ENCODE measurements around the gene PEX16. TPM values are rescaled to one million over a fixed set of nuclear protein-coding genes. Genes with fewer than 3 reads are reported as not detected.

Gene PEX16
- total RNA-seq, 2 experiments from 2014 or later = 34.8 to 43.5 TPM

- Mint-ChIP-seq H3K27ac (no peak overlapping the region), H3K36me3 (peaks cover 6% of the 10 kb centered on the region), H3K9me3 (no peaks in the 10 kb centered on the region), H3K4me3 (no peak overlapping the region), H3K4me1 (peaks cover 7% of the 10 kb centered on the region), H3K27me3 (peaks cover 3% of the 10 kb centered on the region)
- DNase-seq = no peak
Measured at GRCh38 chr11:45886816-45887520, 30.7 kb downstream of the PEX16 start.

DNA sequence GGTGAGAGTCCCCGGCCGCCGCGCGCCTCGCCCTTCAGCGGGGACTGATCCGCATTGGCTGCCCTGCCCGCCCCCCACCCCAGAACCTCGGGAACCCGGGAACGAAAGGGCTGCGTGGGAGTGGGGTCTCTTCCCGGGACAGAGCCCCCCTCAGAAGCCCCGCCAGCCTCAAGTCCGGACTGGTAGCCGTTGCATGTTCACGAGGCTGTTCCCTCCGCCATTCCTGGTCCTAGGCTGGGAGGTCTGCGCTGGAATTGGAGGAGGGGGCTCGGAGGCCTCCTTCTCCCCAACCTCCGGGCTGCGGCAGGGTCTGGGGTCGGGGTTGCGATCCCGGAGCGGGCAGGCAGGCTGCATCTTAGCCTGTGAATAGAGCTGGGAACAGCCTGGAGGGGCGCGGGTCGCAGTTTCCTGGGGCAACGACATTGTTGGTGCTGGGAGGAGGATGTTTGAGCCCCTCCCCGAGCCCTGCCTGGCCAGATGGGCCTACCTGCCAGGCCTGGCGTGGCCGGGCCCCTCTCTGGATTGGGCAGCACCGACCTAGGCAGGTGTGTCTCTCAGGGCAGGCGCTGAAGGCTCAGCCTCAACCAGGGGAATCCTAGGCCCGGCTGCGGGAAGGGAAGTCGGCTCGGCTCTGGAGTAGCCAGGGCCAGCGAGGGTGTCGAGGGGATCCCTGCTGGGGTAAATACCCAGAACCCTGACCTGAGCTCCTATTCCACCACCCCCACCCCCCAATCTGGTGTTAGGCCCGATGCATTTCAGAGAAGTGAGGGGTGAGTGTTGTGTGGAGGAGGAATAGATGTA is 31.6 kb downstream of the PEX16 start:
- Mint-ChIP-seq H3K27me3 (peaks cover 3% of the 10 kb centered on the region), H3K4me1 (peaks cover 7% of the 10 kb centered on the region), H3K9me3 (no peaks in the 10 kb centered on the region), H3K36me3 (peaks cover 6% of the 10 kb centered on the region), H3K27ac (no peak overlapping the region), H3K4me3 (no peak overlapping the region)
- no peak for DNase-seq

DNA sequence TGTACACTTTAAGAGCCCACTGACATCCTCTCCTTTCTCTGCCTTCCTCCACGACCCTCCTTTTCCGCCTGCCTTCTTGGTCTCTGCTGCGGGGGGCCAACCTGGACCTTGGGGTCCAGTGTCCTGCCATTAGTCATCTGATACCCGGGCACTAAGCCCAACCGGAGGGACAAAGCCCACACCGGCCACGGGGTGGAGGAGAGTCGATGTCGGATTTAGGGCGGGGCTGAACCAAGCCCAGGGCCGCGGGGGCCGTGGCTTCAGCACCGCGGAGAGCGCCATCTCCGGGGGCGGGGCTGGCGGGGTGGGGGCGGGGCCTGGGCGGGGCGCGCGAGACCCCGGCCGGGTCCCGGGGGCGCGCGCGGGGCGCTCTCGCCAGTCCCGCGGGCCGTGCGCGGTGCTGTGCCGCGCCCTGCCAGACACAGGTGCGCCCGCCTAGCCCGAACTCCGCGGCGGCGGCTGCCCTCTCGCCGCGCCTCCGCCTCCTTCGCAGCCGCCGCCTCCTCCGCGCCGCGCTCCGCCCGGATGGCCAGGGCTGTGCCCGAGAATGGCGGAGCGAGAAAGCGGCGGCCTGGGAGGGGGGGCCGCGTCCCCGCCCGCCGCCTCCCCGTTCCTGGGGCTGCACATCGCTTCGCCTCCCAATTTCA is 32.3 kb downstream of the PEX16 start, which contains the start of gene MAPK8IP1:
Gene MAPK8IP1 (plus strand): TSS at position 378 of the 647 bp plus-strand sequence. CDS start 170 bp downstream, at position 548.
- peak within 1 kb of the TSS; percentile 74 for H3K4me3 Mint-ChIP-seq
- H3K36me3 Mint-ChIP-seq = peaks cover 6% of the 10 kb centered on the region
- peaks cover 2% of the 10 kb centered on the region for H3K27me3 Mint-ChIP-seq
- no peaks in the 10 kb centered on the region for H3K9me3 Mint-ChIP-seq
- DNase-seq = peak; percentile 61
- no peak within 1 kb of the TSS for H3K27ac Mint-ChIP-seq
- H3K4me1 Mint-ChIP-seq = peaks cover 7% of the 10 kb centered on the region

DNA sequence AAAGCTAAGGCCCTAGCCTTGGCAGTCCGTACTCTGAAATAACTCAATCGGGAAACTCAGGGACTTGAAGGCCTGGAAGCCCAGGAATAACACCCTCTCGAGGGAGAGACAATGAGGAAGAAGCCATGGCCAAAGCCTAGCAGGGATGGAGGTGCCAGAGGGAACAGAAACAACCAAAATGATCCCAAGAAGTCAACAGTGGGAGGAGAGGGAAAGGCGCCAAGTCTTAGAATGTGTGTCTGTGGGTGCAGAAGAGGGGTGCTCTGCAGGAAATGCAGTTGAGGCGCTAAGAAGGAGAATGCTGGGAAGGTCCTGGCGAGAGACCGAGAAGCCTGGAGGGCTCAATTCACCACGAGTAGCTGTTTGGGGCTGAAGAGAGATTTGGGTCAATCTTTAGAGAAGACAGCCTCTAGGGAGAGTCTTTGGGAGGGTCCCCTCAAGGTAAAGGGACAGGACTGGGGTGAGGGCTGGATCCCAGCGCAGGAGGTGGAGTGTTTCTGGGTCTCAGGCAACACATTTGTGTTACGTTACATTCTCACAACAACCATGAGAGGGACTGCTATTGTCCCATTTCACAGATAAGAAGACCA is 33.0 kb downstream of the PEX16 start:
- H3K4me1 Mint-ChIP-seq = peaks cover 7% of the 10 kb centered on the region
- no peak overlapping the region for H3K27ac Mint-ChIP-seq
- H3K9me3 Mint-ChIP-seq = no peaks in the 10 kb centered on the region

GRCh38 chr11:45881708-45882368 is 35.8 kb downstream of the PEX16 start:
- H3K4me3 Mint-ChIP-seq = no peak overlapping the region
- peaks cover 9% of the 10 kb centered on the region for H3K36me3 Mint-ChIP-seq
- no peak overlapping the region for H3K27ac Mint-ChIP-seq
- no peaks in the 10 kb centered on the region for H3K27me3 Mint-ChIP-seq
- H3K9me3 Mint-ChIP-seq = no peaks in the 10 kb centered on the region
- no peak for DNase-seq
- peaks cover 7% of the 10 kb centered on the region for H3K4me1 Mint-ChIP-seq

More for the DNA sequence above, 33.0 kb downstream of the PEX16 start:
- Mint-ChIP-seq H3K4me3 (peak overlapping the region; percentile 74), H3K36me3 (peaks cover 6% of the 10 kb centered on the region), H3K27me3 (no peaks in the 10 kb centered on the region)
- DNase-seq = no peak

DNA sequence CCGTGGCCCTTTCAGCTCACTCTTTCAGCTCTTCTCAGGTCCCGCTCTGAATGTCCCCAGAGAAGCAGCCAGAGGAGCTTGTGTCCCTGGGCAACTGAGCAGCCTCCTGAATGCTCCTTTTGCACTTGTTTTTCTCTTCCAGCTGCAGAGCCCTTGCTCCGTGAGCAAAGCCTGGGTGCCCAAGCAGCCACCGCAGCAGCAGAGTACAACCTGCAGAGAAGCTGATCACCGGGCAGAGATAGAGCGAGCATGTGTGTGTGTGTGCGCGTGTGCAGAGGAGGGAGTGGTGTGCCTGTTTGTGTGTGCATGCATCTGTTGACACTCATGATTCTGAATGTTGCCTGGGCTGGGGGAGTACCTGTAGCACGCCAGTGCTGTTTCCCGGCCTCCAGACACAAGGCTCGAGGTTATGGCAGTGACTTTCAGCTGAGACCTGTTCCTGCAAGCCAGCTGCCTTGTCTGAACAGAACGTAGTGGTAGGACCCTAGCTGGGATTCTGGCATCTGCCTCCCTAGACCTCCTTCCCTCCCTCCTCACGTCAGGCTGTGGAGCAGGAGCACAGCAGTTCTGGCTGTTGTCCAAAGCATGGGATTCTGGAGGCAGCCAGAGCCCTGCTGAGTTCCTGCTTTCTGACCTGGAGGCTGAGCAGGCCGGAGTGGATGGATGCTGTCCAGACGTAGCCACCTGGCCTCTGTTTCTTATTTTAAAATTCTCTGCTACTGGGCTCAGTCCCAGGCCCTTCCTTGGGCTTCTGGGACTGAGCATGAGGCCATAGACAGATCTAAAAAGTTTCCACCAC is 36.7 kb downstream of the PEX16 start:
- no peak for DNase-seq
- Mint-ChIP-seq H3K27ac (no peak overlapping the region), H3K4me3 (no peak overlapping the region), H3K9me3 (no peaks in the 10 kb centered on the region), H3K4me1 (peaks cover 7% of the 10 kb centered on the region), H3K27me3 (no peaks in the 10 kb centered on the region), H3K36me3 (peaks cover 9% of the 10 kb centered on the region)

GRCh38 chr11:45879803-45880686 is 37.6 kb downstream of the PEX16 start:
- DNase-seq = no peak
- no peak overlapping the region for H3K27ac Mint-ChIP-seq
- H3K4me3 Mint-ChIP-seq = no peak overlapping the region
- no peaks in the 10 kb centered on the region for H3K9me3 Mint-ChIP-seq
- peaks cover 9% of the 10 kb centered on the region for H3K36me3 Mint-ChIP-seq
- H3K27me3 Mint-ChIP-seq = no peaks in the 10 kb centered on the region
- peaks cover 5% of the 10 kb centered on the region for H3K4me1 Mint-ChIP-seq

DNA sequence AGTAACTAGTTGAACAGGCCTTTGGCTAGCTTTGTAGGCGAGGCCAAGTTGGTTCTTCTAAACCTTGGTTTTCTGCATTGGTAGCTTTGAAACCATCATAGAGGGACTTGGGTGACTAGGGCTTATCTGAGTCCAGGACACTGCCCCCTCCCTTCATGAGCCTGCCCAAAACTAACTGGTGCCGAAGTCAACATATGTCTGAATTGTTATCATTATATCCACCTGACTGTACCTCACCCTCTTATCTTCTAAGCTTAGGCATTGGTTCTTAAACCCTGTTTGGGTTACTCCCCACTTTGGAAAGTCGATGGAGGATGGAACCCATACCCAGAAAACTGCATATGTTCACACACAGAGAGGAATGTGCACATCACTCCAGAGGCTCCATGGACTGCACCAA is 39.8 kb downstream of the PEX16 start:
- Mint-ChIP-seq H3K4me3 (no peak overlapping the region), H3K27ac (no peak overlapping the region), H3K4me1 (no peaks in the 10 kb centered on the region), H3K36me3 (peaks cover 13% of the 10 kb centered on the region), H3K27me3 (no peaks in the 10 kb centered on the region), H3K9me3 (no peaks in the 10 kb centered on the region)
- no peak for DNase-seq

DNA sequence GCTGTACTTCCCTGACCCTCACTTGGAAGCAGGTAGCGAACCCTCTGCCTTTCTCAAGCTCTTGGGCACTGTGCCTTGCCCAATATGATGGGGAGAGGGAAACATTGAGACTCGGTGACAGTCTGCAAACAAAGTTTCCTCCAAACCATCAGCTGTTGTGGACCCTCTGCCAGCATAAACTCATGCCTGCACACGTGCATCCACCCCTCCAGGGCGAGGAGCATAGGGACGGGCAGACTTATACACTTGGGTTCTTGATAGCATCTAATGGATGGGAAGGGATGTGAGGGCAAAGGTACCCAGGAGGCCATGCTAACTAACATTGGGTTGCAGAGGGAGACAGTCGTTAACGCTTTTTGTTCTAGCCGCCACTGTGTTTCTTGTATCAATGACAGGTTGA is 40.5 kb downstream of the PEX16 start:
- H3K27me3 Mint-ChIP-seq = no peaks in the 10 kb centered on the region
- H3K36me3 Mint-ChIP-seq = peaks cover 10% of the 10 kb centered on the region
- no peak for DNase-seq
- no peak overlapping the region for H3K4me3 Mint-ChIP-seq
- H3K27ac Mint-ChIP-seq = no peak overlapping the region
- H3K4me1 Mint-ChIP-seq = no peaks in the 10 kb centered on the region
- H3K9me3 Mint-ChIP-seq = no peaks in the 10 kb centered on the region

- no peak for DNase-seq
- H3K9me3 Mint-ChIP-seq = no peaks in the 10 kb centered on the region
- no peaks in the 10 kb centered on the region for H3K27me3 Mint-ChIP-seq
- peaks cover 8% of the 10 kb centered on the region for H3K36me3 Mint-ChIP-seq
- H3K27ac Mint-ChIP-seq = no peak overlapping the region
- H3K4me3 Mint-ChIP-seq = no peak overlapping the region
- H3K4me1 Mint-ChIP-seq = no peaks in the 10 kb centered on the region
Measured at GRCh38 chr11:45876401-45876800, 41.3 kb downstream of the PEX16 start.

DNA sequence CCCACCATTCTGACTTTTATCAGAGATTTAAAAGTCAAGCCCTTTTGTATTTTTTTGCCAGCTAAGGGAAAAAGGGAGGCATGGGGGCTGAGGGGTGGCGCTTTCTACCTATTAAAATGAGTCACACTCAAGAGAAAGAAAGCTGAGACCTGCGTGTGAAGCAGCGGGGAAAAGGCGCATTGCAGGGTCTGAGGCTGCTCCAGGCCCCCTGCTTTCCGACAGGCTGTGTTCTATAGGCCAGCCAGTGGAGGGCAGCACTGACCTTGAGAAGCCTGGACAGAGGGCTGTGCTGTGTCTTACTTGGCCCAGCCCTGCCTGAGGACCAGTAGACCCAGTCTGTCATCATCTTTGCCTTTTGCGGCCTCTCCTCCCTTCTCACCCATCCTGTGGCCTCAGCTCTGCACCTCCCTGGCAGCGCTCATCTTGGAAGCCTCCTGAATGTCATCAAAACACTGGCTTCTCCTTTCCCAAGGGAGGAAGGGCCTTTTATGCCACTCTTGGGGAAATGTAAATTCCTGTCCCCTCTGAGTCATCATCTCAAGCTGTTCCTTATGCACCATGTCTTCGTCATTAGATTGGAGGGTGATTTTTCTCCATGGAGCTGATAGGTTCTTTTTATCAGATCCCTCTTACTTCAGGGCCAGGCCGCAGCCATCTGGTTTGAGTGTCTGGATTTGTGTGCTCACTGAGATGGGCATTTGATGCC is 44.9 kb downstream of the PEX16 start:
- Mint-ChIP-seq H3K9me3 (no peaks in the 10 kb centered on the region), H3K4me1 (no peaks in the 10 kb centered on the region), H3K36me3 (peaks cover 19% of the 10 kb centered on the region), H3K27ac (no peak overlapping the region), H3K4me3 (no peak overlapping the region), H3K27me3 (no peaks in the 10 kb centered on the region)
- DNase-seq = peak; percentile 45

DNA sequence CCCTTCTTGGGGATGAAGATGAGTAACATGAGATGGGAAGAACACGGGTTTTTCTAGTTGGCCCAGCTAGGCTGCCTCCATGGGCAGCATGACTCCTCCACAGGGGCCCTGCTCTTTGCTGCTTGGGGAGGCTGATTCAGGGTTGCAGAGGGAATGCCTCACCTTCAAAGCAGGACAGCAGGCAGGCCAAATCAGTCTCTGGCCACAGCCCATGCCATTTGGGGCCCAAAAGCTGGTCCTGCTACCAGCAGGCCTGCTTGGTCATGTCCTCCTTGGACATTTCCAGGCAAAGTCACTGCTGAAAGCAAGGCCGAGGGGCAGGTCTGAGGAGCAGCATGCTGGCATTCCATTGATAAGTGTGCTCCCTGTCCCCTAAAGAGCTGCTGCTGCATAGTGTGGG is 46.0 kb downstream of the PEX16 start:
- H3K27me3 Mint-ChIP-seq = no peaks in the 10 kb centered on the region
- no peaks in the 10 kb centered on the region for H3K9me3 Mint-ChIP-seq
- no peak for DNase-seq
- no peak overlapping the region for H3K27ac Mint-ChIP-seq
- no peaks in the 10 kb centered on the region for H3K4me1 Mint-ChIP-seq
- H3K4me3 Mint-ChIP-seq = no peak overlapping the region
- peaks cover 22% of the 10 kb centered on the region for H3K36me3 Mint-ChIP-seq

DNA sequence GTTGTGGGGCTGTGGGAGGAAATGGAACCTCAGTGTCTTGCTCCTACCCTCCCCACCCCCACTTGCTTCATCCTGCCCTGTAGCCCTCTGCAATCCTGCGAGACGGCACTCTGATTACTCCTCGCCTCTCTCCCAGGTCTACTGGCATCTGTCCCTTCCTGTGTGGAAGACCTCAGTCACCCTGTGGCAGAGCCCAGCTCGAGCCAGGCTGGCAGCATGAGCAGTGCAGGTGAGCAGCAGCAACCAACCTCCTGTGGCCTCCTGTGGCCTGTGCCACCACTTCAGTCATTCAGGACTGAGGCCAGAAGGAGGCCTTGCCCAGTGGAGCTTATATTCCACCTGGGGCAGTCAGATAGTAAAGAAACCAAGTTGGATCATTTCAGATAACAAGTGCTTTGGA is 47.0 kb downstream of the PEX16 start:
- H3K36me3 Mint-ChIP-seq = peaks cover 24% of the 10 kb centered on the region
- no peak for DNase-seq
- H3K4me3 Mint-ChIP-seq = no peak overlapping the region
- H3K27ac Mint-ChIP-seq = no peak overlapping the region
- H3K4me1 Mint-ChIP-seq = no peaks in the 10 kb centered on the region
- H3K27me3 Mint-ChIP-seq = no peaks in the 10 kb centered on the region
- H3K9me3 Mint-ChIP-seq = no peaks in the 10 kb centered on the region

All from activated naive CD8-positive, alpha-beta T cell treated with anti-CD3 and anti-CD28 coated beads for 36 hours (primary cell).